SK-N-MC (cell line): ENCODE results near the gene RRBP1.

Experiments
- EZH2 ChIP-seq: fragments of 200-600 bp; sonication (generic); IDR thresholded peaks from one replicate; pipeline ENCODE4 v1.6.1; 2017; ENCODE audit warnings: antibody characterized with exemption
- FOXP2 ChIP-seq: optimal IDR thresholded peaks from 2 replicates; pipeline ENCODE3; 2011; ENCODE audit warnings: mild to moderate bottlenecking, moderate library complexity; ENCODE audit not compliant: insufficient read depth; ENCODE audit errors: extremely low read length, control extremely low read depth
- POLR2AphosphoS5 ChIP-seq: IDR thresholded peaks from 2 replicates; pipeline ENCODE4 v1.6.1; 2012; ENCODE audit warnings: mild to moderate bottlenecking, low read depth, low read length, borderline replicate concordance

DNA sequence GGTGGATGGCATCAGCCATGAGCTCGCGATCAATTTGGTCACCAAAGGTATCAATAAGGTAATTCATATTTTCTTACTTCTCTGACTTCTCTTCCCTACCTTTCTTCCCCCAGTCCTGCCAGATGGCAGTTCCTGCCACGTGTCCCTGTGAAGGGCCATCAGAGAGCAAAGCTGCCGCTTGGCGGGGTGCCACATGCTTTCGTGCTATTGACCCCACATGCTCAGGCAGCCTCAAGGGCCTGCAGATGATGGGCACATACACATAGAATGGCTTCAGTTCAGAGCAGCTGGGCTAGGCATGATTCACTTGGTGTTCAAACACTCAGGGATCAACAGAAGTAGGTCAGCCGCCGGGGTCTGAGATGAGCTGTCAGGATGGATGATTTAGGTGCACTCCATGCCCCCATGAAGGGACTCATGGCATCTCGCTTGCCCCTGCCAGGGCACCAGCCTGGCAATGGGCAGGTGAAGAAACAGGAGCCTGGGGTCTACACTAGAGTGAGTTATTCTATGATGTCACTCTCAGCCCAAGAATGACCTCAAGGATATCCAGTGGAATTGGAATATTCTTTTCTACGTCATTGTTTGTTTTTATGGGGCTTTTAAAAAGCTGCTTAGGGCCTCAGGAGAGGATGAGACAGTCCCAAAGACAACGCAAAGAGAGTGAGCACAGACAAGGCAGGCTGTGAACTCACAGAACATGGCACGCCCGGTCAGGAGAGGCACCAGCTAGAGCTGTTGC lies 43.2 kb upstream of the RRBP1 start:
- TF ChIP-seq POLR2AphosphoS5 = no peak
- no peak for TF ChIP-seq EZH2
- TF ChIP-seq FOXP2 = no peak
